WERI-Rb-1 (cell line): ENCODE measurements around the gene SEC14L3.

Experiments
- DNase-seq: peaks from one replicate; pipeline ENCODE4 v3.0.0-alpha.2; 2020
- H3K27ac ChIP-seq: fragments of 250-450 bp; sonication (Bioruptor Pico); 2 replicates; pipeline ENCODE4 v1.5.1; 2020; ENCODE audit warnings: mild to moderate bottlenecking, moderate library complexity
- H3K27me3 ChIP-seq: fragments of 250-450 bp; sonication (Bioruptor Pico); 2 replicates; pipeline ENCODE4 v1.5.1; 2021; ENCODE audit warnings: mild to moderate bottlenecking, low read depth, moderate library complexity; ENCODE audit not compliant: insufficient read depth, severe bottlenecking
- H3K36me3 ChIP-seq: fragments of 250-450 bp; sonication (Bioruptor Pico); 2 replicates; pipeline ENCODE4 v1.5.1; 2020; ENCODE audit warnings: mild to moderate bottlenecking, moderate library complexity
- H3K4me3 ChIP-seq: 2 replicates; pipeline ENCODE4 v1.5.1; 2011; ENCODE audit warnings: low read depth, mild to moderate bottlenecking, control low read depth, low read length
- H3K9me3 ChIP-seq: fragments of 250-450 bp; sonication (Bioruptor Pico); 2 replicates; pipeline ENCODE4 v1.5.1; 2021; ENCODE audit warnings: mild to moderate bottlenecking, moderate library complexity; ENCODE audit not compliant: severe bottlenecking
- CTCF ChIP-seq: IDR thresholded peaks from 2 replicates; pipeline ENCODE4 v1.5.1; 2011; ENCODE audit warnings: low read depth, mild to moderate bottlenecking, control low read depth, inconsistent platforms, low read length

The SEC14L3 gene

GRCh38 chr22:30513462-30513861 is 41.6 kb upstream of the SEC14L3 start:
- TF ChIP-seq CTCF: no peak
- Histone ChIP-seq H3K9me3 (no peaks in the 10 kb centered on the region), H3K36me3 (no peaks in the 10 kb centered on the region), H3K4me3 (no peak overlapping the region), H3K27ac (no peak overlapping the region), H3K27me3 (no peaks in the 10 kb centered on the region)
- DNase-seq: no peak

GRCh38 chr22:30511911-30512310 is 40.1 kb upstream of the SEC14L3 start:
- no peaks in the 10 kb centered on the region for H3K9me3 ChIP-seq
- H3K4me3 ChIP-seq: no peak overlapping the region
- DNase-seq: no peak
- no peaks in the 10 kb centered on the region for H3K36me3 ChIP-seq
- no peaks in the 10 kb centered on the region for H3K27me3 ChIP-seq
- TF ChIP-seq CTCF: no peak
- H3K27ac ChIP-seq: no peak overlapping the region

GRCh38 chr22:30511109-30511508 is 39.3 kb upstream of the SEC14L3 start:
- TF ChIP-seq CTCF: no peak
- Histone ChIP-seq H3K27ac (no peak overlapping the region), H3K9me3 (no peaks in the 10 kb centered on the region), H3K4me3 (no peak overlapping the region), H3K36me3 (no peaks in the 10 kb centered on the region), H3K27me3 (no peaks in the 10 kb centered on the region)
- DNase-seq: no peak

GRCh38 chr22:30508216-30508615 is 36.4 kb upstream of the SEC14L3 start:
- no peak for TF ChIP-seq CTCF
- H3K27me3 ChIP-seq: no peaks in the 10 kb centered on the region
- H3K9me3 ChIP-seq: no peaks in the 10 kb centered on the region
- no peak overlapping the region for H3K4me3 ChIP-seq
- no peak overlapping the region for H3K27ac ChIP-seq
- H3K36me3 ChIP-seq: no peaks in the 10 kb centered on the region
- no peak for DNase-seq

- TF ChIP-seq CTCF: no peak
- Histone ChIP-seq H3K9me3 (no peaks in the 10 kb centered on the region), H3K27me3 (no peaks in the 10 kb centered on the region), H3K36me3 (no peaks in the 10 kb centered on the region), H3K4me3 (no peak overlapping the region), H3K27ac (no peak overlapping the region)
- DNase-seq: no peak
Measured at GRCh38 chr22:30507670-30508069, 35.9 kb upstream of the SEC14L3 start.

GRCh38 chr22:30506507-30506968 is 34.7 kb upstream of the SEC14L3 start:
- no peak for DNase-seq
- Histone ChIP-seq H3K9me3 (no peaks in the 10 kb centered on the region), H3K27me3 (no peaks in the 10 kb centered on the region), H3K36me3 (no peaks in the 10 kb centered on the region), H3K4me3 (no peak overlapping the region), H3K27ac (no peak overlapping the region)
- TF ChIP-seq CTCF: no peak
